Body of pancreas (tissue), 4 donors: Measurements from ENCODE around the gene PCDHGB5. TPM values are rescaled to one million over a fixed set of nuclear protein-coding genes. Genes with fewer than 3 reads are reported as not detected.
"Not testable (repeated sequence)": the region's sequence is repeated elsewhere in the genome, so short reads cannot be mapped to it uniquely, and the experiment has no call there.

ENCODE experiments used
- ATAC-seq: fragments of 150-250 bp; one replicate; pipeline ENCODE4 v1.9.1; 2016
- DNase-seq, 4 donors: peaks; one replicate each; pipeline ENCODE4 v3.0.0-alpha.2; 2019
- H3K27ac ChIP-seq, 4 donors: fragments of 200-600 bp; sonication (generic); 1 replicate in 3 of 4; 2 replicates in 1 of 4; pipeline versions ENCODE4 v1.5.1 to v1.6.1; 2016 to 2019; ENCODE audit warnings: mild to moderate bottlenecking in 1 of 4, mixed read lengths in 1 of 4, moderate library complexity in 1 of 4
- H3K27me3 ChIP-seq, 2 donors: fragments of 200-600 bp; sonication (generic); one replicate each; pipeline ENCODE4 v1.6.0; 2016; ENCODE audit warnings: mild to moderate bottlenecking in 1 of 2
- H3K36me3 ChIP-seq, 2 donors: fragments of 200-600 bp; sonication (generic); replicated peaks in 1 of 2; 2 replicates each; pipeline ENCODE4 v1.5.1; 2016; ENCODE audit warnings: low read depth in 2 of 2; ENCODE audit not compliant: insufficient read depth in 1 of 2
- H3K4me1 ChIP-seq: fragments of 200-600 bp; sonication (generic); one replicate; pipeline ENCODE4 v1.6.0; 2016
- H3K4me3 ChIP-seq, 2 donors: fragments of 200-600 bp; sonication (generic); 1 replicate in 1 of 2; 2 replicates in 1 of 2; pipeline ENCODE4 v1.5.1; 2016 to 2019
- H3K9me3 ChIP-seq, 3 donors: fragments of 200-600 bp; sonication (generic); 1 replicate in 2 of 3; 2 replicates in 1 of 3; pipeline ENCODE4 v1.5.1; 2016
- POLR2A ChIP-seq, 3 donors: fragments of 450-650 bp; IDR thresholded peaks; one replicate each; pipeline ENCODE4 v1.6.1; 2016; ENCODE audit warnings: antibody characterized with exemption in 3 of 3, mild to moderate bottlenecking in 2 of 3
- WGBS, 2 donors: methylation state at CpG; one replicate each; pipeline ENCODE4 v1.1.5; 2017; 5-methylcytosine and 5-hydroxymethylcytosine counted together
- intact Hi-C: fragments of 100-400 bp; cut with DNase I; formaldehyde crosslinking; loops from one replicate; pipeline ENCODE4 v1.15.1; 2023
- total RNA-seq, 2 donors: library from RNA; depleted of rRNA; stranded (reverse); fragments of >200 nt; gene quantifications; one replicate each; pipeline ENCODE4 v1.1.0, GENCODE V29; 2016
- TF ChIP-seq, protein P1 (sequence below), 7 experiments: fragments of 450-650 bp in 4 of 7; fragments of 200-600 bp in 3 of 7; sonication (generic) in 3 of 7; IDR thresholded peaks; one replicate each; pipeline ENCODE4 v1.5.1; 2016 to 2019; ENCODE audit warnings: antibody characterized with exemption in 7 of 7

The PCDHGB5 gene
- total RNA-seq, 2 donors from 2014 or later: 7.8 to 15.2 TPM

- WGBS, 2 donors: 9 to 17% methylated on average over 31 to 49 of the region's 51 CpGs
- H3K4me3 ChIP-seq, intact Hi-C loops, H3K27me3 ChIP-seq, H3K36me3 ChIP-seq, H3K4me1 ChIP-seq, H3K27ac ChIP-seq: not testable (repeated sequence)
- TF ChIP-seq, protein P1, sequence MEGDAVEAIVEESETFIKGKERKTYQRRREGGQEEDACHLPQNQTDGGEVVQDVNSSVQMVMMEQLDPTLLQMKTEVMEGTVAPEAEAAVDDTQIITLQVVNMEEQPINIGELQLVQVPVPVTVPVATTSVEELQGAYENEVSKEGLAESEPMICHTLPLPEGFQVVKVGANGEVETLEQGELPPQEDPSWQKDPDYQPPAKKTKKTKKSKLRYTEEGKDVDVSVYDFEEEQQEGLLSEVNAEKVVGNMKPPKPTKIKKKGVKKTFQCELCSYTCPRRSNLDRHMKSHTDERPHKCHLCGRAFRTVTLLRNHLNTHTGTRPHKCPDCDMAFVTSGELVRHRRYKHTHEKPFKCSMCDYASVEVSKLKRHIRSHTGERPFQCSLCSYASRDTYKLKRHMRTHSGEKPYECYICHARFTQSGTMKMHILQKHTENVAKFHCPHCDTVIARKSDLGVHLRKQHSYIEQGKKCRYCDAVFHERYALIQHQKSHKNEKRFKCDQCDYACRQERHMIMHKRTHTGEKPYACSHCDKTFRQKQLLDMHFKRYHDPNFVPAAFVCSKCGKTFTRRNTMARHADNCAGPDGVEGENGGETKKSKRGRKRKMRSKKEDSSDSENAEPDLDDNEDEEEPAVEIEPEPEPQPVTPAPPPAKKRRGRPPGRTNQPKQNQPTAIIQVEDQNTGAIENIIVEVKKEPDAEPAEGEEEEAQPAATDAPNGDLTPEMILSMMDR (IDR thresholded peaks at IDR 0.05): peak in 5 of 7 experiments; percentile 37 to 55 (median 45)
- ATAC-seq (peak; percentile 73), DNase-seq (peak; percentile 27 to 56 (median 34))
- peaks cover 0 to 77% (median 11%) of the 10 kb centered on the region in 3 donors for H3K9me3 ChIP-seq
Measured at GRCh38 chr5:141407790-141408505, 10.2 kb downstream of the PCDHGB5 start, which contains the start of gene PCDHGB6. PCDHGB6 (plus strand) TSS chr5:141408021; CDS start chr5:141408203, 182 bp downstream.

GRCh38 chr5:141409598-141410306 lies 12.0 kb downstream of the PCDHGB5 start:
- ATAC-seq: no peak
- Histone ChIP-seq H3K9me3 (peaks cover 0 to 77% (median 9%) of the 10 kb centered on the region in 3 donors), H3K36me3 (no peaks in the 10 kb centered on the region), H3K27me3 (no peaks in the 10 kb centered on the region), H3K4me3 (no peak overlapping the region), H3K27ac (no peak overlapping the region), H3K4me1 (no peaks in the 10 kb centered on the region)
- intact Hi-C loops: loop anchor here (10.0 kb wide), 1 partner anchor 105 kb away; no protein-coding TSS in a partner anchor
- no peak for TF ChIP-seq POLR2A (IDR thresholded peaks at IDR 0.05)
- TF ChIP-seq, protein P1 (IDR thresholded peaks at IDR 0.05): no peak
- no peak for DNase-seq
- WGBS, 2 donors: 20 to 33% methylated on average over 6 to 62 of the region's 64 CpGs

- no peaks in the 10 kb centered on the region for H3K4me1 ChIP-seq
- no peaks in the 10 kb centered on the region for H3K27me3 ChIP-seq
- H3K27ac ChIP-seq: no peak overlapping the region
- TF ChIP-seq, protein P1 (IDR thresholded peaks at IDR 0.05): no peak
- no peak for TF ChIP-seq POLR2A (IDR thresholded peaks at IDR 0.05)
- DNase-seq (no peak), ATAC-seq (no peak)
- peaks cover 0 to 68% (median 5%) of the 10 kb centered on the region in 3 donors for H3K9me3 ChIP-seq
- 61 to 66% methylated on average over 3 of the region's 3 CpGs for WGBS, 2 donors
- intact Hi-C loops: loop anchor here (10.0 kb wide), 1 partner anchor 103 kb away; no protein-coding TSS in a partner anchor
- H3K36me3 ChIP-seq: no peaks in the 10 kb centered on the region
- H3K4me3 ChIP-seq: no peak overlapping the region
Measured at GRCh38 chr5:141411575-141411974, 13.8 kb downstream of the PCDHGB5 start.

- Histone ChIP-seq H3K4me3 (no peak within 1 kb of the TSS), H3K27me3 (no peaks in the 10 kb centered on the region), H3K36me3 (no peaks in the 10 kb centered on the region), H3K27ac (no peak within 1 kb of the TSS), H3K9me3 (peaks cover 0 to 67% (median 7%) of the 10 kb centered on the region in 3 donors), H3K4me1 (no peaks in the 10 kb centered on the region)
- no peak for ATAC-seq
- WGBS, 2 donors: 19 to 24% methylated on average over 31 of the region's 31 CpGs
- TF ChIP-seq, protein P1 (IDR thresholded peaks at IDR 0.05): peak in 4 of 7 experiments; percentile 16 to 43 (median 32)
- no peak for TF ChIP-seq POLR2A (IDR thresholded peaks at IDR 0.05)
- DNase-seq: peak in 3 of 4 donors; percentile 40 to 54 (median 40)
- intact Hi-C loops: loop anchor here (10.0 kb wide), 1 partner anchor 102 kb away; no protein-coding TSS in a partner anchor
Measured at GRCh38 chr5:141412854-141413539, 15.2 kb downstream of the PCDHGB5 start, which contains the start of gene PCDHGA10. PCDHGA10 (plus strand) TSS chr5:141412987; CDS start chr5:141413176, 189 bp downstream.
